CD14-positive monocyte (primary cell): Measurements from ENCODE around the gene LRRC8E. TPM values are rescaled to one million over a fixed set of nuclear protein-coding genes. Genes with fewer than 3 reads are reported as not detected.
A peak's percentile ranks its signal among the peaks of the same experiment; 100 is the strongest.

Experiments
- DNase-seq, 3 donors: peaks; one replicate each; pipeline ENCODE4 v3.0.0-alpha.2; 2011 to 2022
- H2AFZ ChIP-seq: 2 replicates; pipeline ENCODE4 v1.6.0; 2012; ENCODE audit warnings: mild to moderate bottlenecking, low read depth, low read length, inconsistent platforms; ENCODE audit not compliant: insufficient read depth, poor library complexity, severe bottlenecking
- H3K27ac ChIP-seq, 2 donors: 1 replicate in 1 of 2; 2 replicates in 1 of 2; pipeline ENCODE4 v1.5.1; 2012 to 2013; ENCODE audit warnings: low read length in 2 of 2, control low read depth in 1 of 2, inconsistent platforms in 1 of 2, low read depth in 1 of 2, mild to moderate bottlenecking in 1 of 2
- H3K27me3 ChIP-seq, 2 donors: one replicate each; pipeline versions ENCODE4 v1.6.0 to v1.6.1; 2011 to 2013; ENCODE audit warnings: low read length in 2 of 2; ENCODE audit not compliant: control insufficient read depth in 2 of 2, insufficient read depth in 2 of 2
- H3K36me3 ChIP-seq, 2 donors: replicated peaks in 1 of 2; 1 replicate in 1 of 2; 2 replicates in 1 of 2; pipeline versions ENCODE4 v1.5.1 to v1.6.1; 2012 to 2013; ENCODE audit warnings: low read length in 2 of 2, control low read depth in 1 of 2, inconsistent platforms in 1 of 2, mild to moderate bottlenecking in 1 of 2; ENCODE audit not compliant: insufficient read depth in 2 of 2, control insufficient read depth in 1 of 2
- H3K4me1 ChIP-seq, 2 donors: 1 replicate in 1 of 2; 2 replicates in 1 of 2; pipeline versions ENCODE4 v1.5.1 to v1.6.1; 2012 to 2013; ENCODE audit warnings: low read length in 2 of 2, control low read depth in 1 of 2, inconsistent platforms in 1 of 2, mild to moderate bottlenecking in 1 of 2, moderate library complexity in 1 of 2; ENCODE audit not compliant: insufficient read depth in 2 of 2, control insufficient read depth in 1 of 2
- H3K4me2 ChIP-seq: replicated peaks from 2 replicates; pipeline ENCODE3; 2012; ENCODE audit warnings: low read length, moderate library complexity, mild to moderate bottlenecking; ENCODE audit not compliant: poor library complexity, severe bottlenecking; ENCODE audit errors: extremely low read depth
- H3K4me3 ChIP-seq, 3 experiments: fragments of 200-600 bp in 1 of 3; sonication (generic) in 1 of 3; replicated peaks in 1 of 3; 1 replicate in 2 of 3; 2 replicates in 1 of 3; pipeline ENCODE4 v1.5.1; 2011 to 2013; ENCODE audit warnings: low read length in 3 of 3, mild to moderate bottlenecking in 3 of 3, control low read depth in 2 of 3, low read depth in 2 of 3, inconsistent platforms in 1 of 3, moderate library complexity in 1 of 3
- H3K79me2 ChIP-seq: 2 replicates; pipeline ENCODE4 v1.6.0; 2012; ENCODE audit warnings: mild to moderate bottlenecking, control low read depth, inconsistent platforms, low read length, moderate library complexity; ENCODE audit not compliant: insufficient read depth
- H3K9ac ChIP-seq: 2 replicates; pipeline ENCODE4 v1.6.0; 2017; ENCODE audit warnings: low read length, mild to moderate bottlenecking; ENCODE audit not compliant: insufficient read depth, poor library complexity, severe bottlenecking
- H3K9me3 ChIP-seq, 2 donors: replicated peaks in 1 of 2; 1 replicate in 1 of 2; 2 replicates in 1 of 2; pipeline versions ENCODE4 v1.5.1 to v1.6.1; 2012 to 2013; ENCODE audit warnings: low read length in 2 of 2, control low read depth in 1 of 2; ENCODE audit not compliant: control insufficient read depth in 1 of 2, insufficient read depth in 1 of 2
- H4K20me1 ChIP-seq: 2 replicates; pipeline ENCODE4 v1.6.0; 2012; ENCODE audit warnings: mild to moderate bottlenecking, low read length, control low read depth, moderate library complexity; ENCODE audit not compliant: insufficient read depth
- H3K27ac Mint-ChIP-seq, 7 donors: one replicate each; pipeline ENCODE4 v1.8.0; 2020; ENCODE audit warnings: mild to moderate bottlenecking in 7 of 7, mixed read lengths in 7 of 7, moderate library complexity in 6 of 7, inconsistent platforms in 2 of 7
- H3K27me3 Mint-ChIP-seq, 3 donors: one replicate each; pipeline ENCODE4 v1.8.0; 2021 to 2022; ENCODE audit warnings: low read depth in 3 of 3, mild to moderate bottlenecking in 3 of 3, mixed read lengths in 3 of 3, moderate library complexity in 3 of 3, inconsistent platforms in 1 of 3
- H3K36me3 Mint-ChIP-seq, 2 donors: one replicate each; pipeline ENCODE4 v1.8.0; 2020; ENCODE audit warnings: mixed read lengths in 2 of 2, inconsistent platforms in 1 of 2, mild to moderate bottlenecking in 1 of 2
- H3K4me1 Mint-ChIP-seq: one replicate; pipeline ENCODE4 v1.8.0; 2020; ENCODE audit warnings: mild to moderate bottlenecking, mixed read lengths
- H3K4me3 Mint-ChIP-seq, 2 donors: one replicate each; pipeline ENCODE4 v1.8.0; 2020; ENCODE audit warnings: mild to moderate bottlenecking in 2 of 2, mixed read lengths in 2 of 2, moderate library complexity in 1 of 2
- H3K9me3 Mint-ChIP-seq, 7 donors: one replicate each; pipeline ENCODE4 v1.8.0; 2020 to 2022; ENCODE audit warnings: mixed read lengths in 7 of 7, mild to moderate bottlenecking in 6 of 7, moderate library complexity in 6 of 7, inconsistent platforms in 2 of 7
- CTCF ChIP-seq: fragments of 200-600 bp; IDR thresholded peaks from one replicate; pipeline ENCODE4 v1.8.0; 2022; ENCODE audit warnings: antibody characterized with exemption, mild to moderate bottlenecking
- WGBS: methylation state at CpG from one replicate; pipeline ENCODE4 v1.1.5; 2013; ENCODE audit warnings: missing lambda C conversion rate; ENCODE audit not compliant: insufficient coverage; 5-methylcytosine and 5-hydroxymethylcytosine counted together
- intact Hi-C, 2 donors: fragments of 100-400 bp; cut with micrococcal nuclease; formaldehyde crosslinking; loops; one replicate each; pipeline versions ENCODE4 v1.15.0 to v1.15.1; 2023
- polyA plus RNA-seq, 3 donors: library from polyadenylated mRNA; depleted of rRNA in 1 of 3; unstranded in 2 of 3; stranded (reverse) in 1 of 3; fragments of 300-500 nt in 2 of 3; fragments of >200 nt in 1 of 3; fragmentation: Illumina TruSeq in 2 of 3; gene quantifications; 1 replicate in 2 of 3; 2 replicates in 1 of 3; pipeline ENCODE4 v1.2.3, GENCODE V29; 2012 to 2021

LRRC8E gene
- polyA plus RNA-seq, 3 donors = not detected

GRCh38 chr19:7866399-7867091 lies 21.8 kb upstream of the LRRC8E start:
- peak overlapping the region in 1 of 2 donors; percentile 48 for H3K4me3 Mint-ChIP-seq
- H3K27ac Mint-ChIP-seq = no peak overlapping the region
- Histone ChIP-seq H3K9me3 (peaks cover 0 to 5% of the 10 kb centered on the region in 2 donors), H3K4me3 (no peak overlapping the region), H3K79me2 (no peaks in the 10 kb centered on the region), H3K4me2 (no peak overlapping the region), H3K4me1 (peaks cover 42 to 49% of the 10 kb centered on the region in 2 donors), H3K27me3 (peaks cover 24 to 66% of the 10 kb centered on the region in 2 donors), H2AFZ (no peak overlapping the region), H4K20me1 (no peaks in the 10 kb centered on the region), H3K36me3 (no peaks in the 10 kb centered on the region), H3K9ac (no peak overlapping the region), H3K27ac (no peak overlapping the region)
- peaks cover 3 to 35% (median 15%) of the 10 kb centered on the region in 7 donors for H3K9me3 Mint-ChIP-seq
- WGBS = 87% methylated on average over 10 of the region's 12 CpGs
- peaks cover 63 to 82% (median 72%) of the 10 kb centered on the region in 3 donors for H3K27me3 Mint-ChIP-seq
- intact Hi-C loops = loop anchor here in 1 of 2 donors (5.0 kb wide), 1 partner anchor 56 kb away; the partner anchor contains the start of gene SNAPC2
- H3K4me1 Mint-ChIP-seq = peaks cover 37% of the 10 kb centered on the region
- peaks cover 4 to 5% of the 10 kb centered on the region in 2 donors for H3K36me3 Mint-ChIP-seq
- no peak for TF ChIP-seq CTCF
- no peak for DNase-seq

GRCh38 chr19:7867092-7867844 lies 21.0 kb upstream of the LRRC8E start:
- H3K9ac ChIP-seq = no peak overlapping the region
- H3K36me3 Mint-ChIP-seq = peaks cover 4% of the 10 kb centered on the region in 2 donors
- H4K20me1 ChIP-seq = no peaks in the 10 kb centered on the region

More at GRCh38 chr19:7867092-7867844, 21.0 kb upstream of the LRRC8E start:
- Mint-ChIP-seq H3K4me1 (peaks cover 39% of the 10 kb centered on the region), H3K9me3 (peaks cover 3 to 35% (median 15%) of the 10 kb centered on the region in 7 donors), H3K4me3 (peak overlapping the region; percentile 43 to 83), H3K27ac (no peak overlapping the region), H3K27me3 (peaks cover 63 to 82% (median 72%) of the 10 kb centered on the region in 3 donors)
- no peaks in the 10 kb centered on the region for H3K36me3 ChIP-seq
- H3K27ac ChIP-seq = no peak overlapping the region
- no peak overlapping the region for H2AFZ ChIP-seq
- H3K4me3 ChIP-seq = no peak overlapping the region
- no peak for DNase-seq
- peaks cover 17 to 62% of the 10 kb centered on the region in 2 donors for H3K27me3 ChIP-seq
- H3K79me2 ChIP-seq = no peaks in the 10 kb centered on the region
- WGBS = 95% methylated on average over 7 of the region's 9 CpGs
- peaks cover 0 to 5% of the 10 kb centered on the region in 2 donors for H3K9me3 ChIP-seq
- H3K4me2 ChIP-seq = no peak overlapping the region
- no peak for TF ChIP-seq CTCF
- intact Hi-C loops = loop anchor here in 1 of 2 donors (5.0 kb wide), 1 partner anchor 55 kb away; the partner anchor contains the start of gene SNAPC2
- H3K4me1 ChIP-seq = peaks cover 42 to 49% of the 10 kb centered on the region in 2 donors
